ENCODE results near the gene SDHAF3.
"Not testable (repeated sequence)": the region's sequence is repeated elsewhere in the genome, so short reads cannot be mapped to it uniquely, and the experiment has no call there.

SDHAF3 gene

GRCh38 chr7:97126483-97127171 lies 9.1 kb downstream of the SDHAF3 start:
- DNase-seq, result no peak

- DNase-seq, result no peak
Measured at GRCh38 chr7:97128736-97129135, 11.2 kb downstream of the SDHAF3 start.

- DNase-seq, result no peak
Measured at GRCh38 chr7:97130417-97131139, 13.1 kb downstream of the SDHAF3 start.

- DNase-seq, result no peak
Measured at GRCh38 chr7:97133159-97133558, 15.7 kb downstream of the SDHAF3 start.

GRCh38 chr7:97138830-97139229 lies 21.3 kb downstream of the SDHAF3 start:
- DNase-seq, result no peak

GRCh38 chr7:97145068-97145467 lies 27.6 kb downstream of the SDHAF3 start:
- peak; percentile 8 for DNase-seq

- no peak for DNase-seq
Measured at GRCh38 chr7:97149843-97150242, 32.3 kb downstream of the SDHAF3 start.

GRCh38 chr7:97155897-97156418 lies 38.5 kb downstream of the SDHAF3 start:
- DNase-seq, result no peak

- not testable (repeated sequence) for DNase-seq
Measured at GRCh38 chr7:97159984-97160383, 42.5 kb downstream of the SDHAF3 start.

- DNase-seq, result not testable (repeated sequence)
Measured at GRCh38 chr7:97161609-97162008, 44.1 kb downstream of the SDHAF3 start.

GRCh38 chr7:97166308-97166707 lies 48.8 kb downstream of the SDHAF3 start:
- DNase-seq, result no peak

GRCh38 chr7:97167176-97167575 lies 49.7 kb downstream of the SDHAF3 start:
- DNase-seq, result no peak

- no peak for DNase-seq
Measured at GRCh38 chr7:97167749-97168148, 50.3 kb downstream of the SDHAF3 start.

GRCh38 chr7:97174303-97174702 lies 56.8 kb downstream of the SDHAF3 start:
- no peak for DNase-seq

- DNase-seq, result peak; percentile 64
Measured at GRCh38 chr7:97179454-97180104, 62.1 kb downstream of the SDHAF3 start.

- no peak for DNase-seq
Measured at GRCh38 chr7:97187067-97187466, 69.6 kb downstream of the SDHAF3 start.

- not testable (repeated sequence) for DNase-seq
Measured at GRCh38 chr7:97196174-97196573, 78.7 kb downstream of the SDHAF3 start.

- no peak for DNase-seq
Measured at GRCh38 chr7:97198596-97198995, 81.1 kb downstream of the SDHAF3 start.

- DNase-seq, result no peak
Measured at GRCh38 chr7:97200018-97200417, 82.5 kb downstream of the SDHAF3 start.

- no peak for DNase-seq
Measured at GRCh38 chr7:97203957-97204356, 86.5 kb downstream of the SDHAF3 start.

GRCh38 chr7:97204821-97205220 lies 87.3 kb downstream of the SDHAF3 start:
- DNase-seq, result no peak

GRCh38 chr7:97215556-97215955 lies 98.1 kb downstream of the SDHAF3 start:
- peak; percentile 7 for DNase-seq

- DNase-seq, result no peak
Measured at GRCh38 chr7:97218767-97219166, 101.3 kb downstream of the SDHAF3 start.

GRCh38 chr7:97219237-97219636 lies 101.7 kb downstream of the SDHAF3 start:
- no peak for DNase-seq

Data from COR-L47 (cell line).